Measurements from ENCODE around the gene NR1I2. TPM values are rescaled to one million over a fixed set of nuclear protein-coding genes. Genes with fewer than 3 reads are reported as not detected.

The NR1I2 gene
- total RNA-seq, 1 experiment from 2014 or later, result not detected

DNA sequence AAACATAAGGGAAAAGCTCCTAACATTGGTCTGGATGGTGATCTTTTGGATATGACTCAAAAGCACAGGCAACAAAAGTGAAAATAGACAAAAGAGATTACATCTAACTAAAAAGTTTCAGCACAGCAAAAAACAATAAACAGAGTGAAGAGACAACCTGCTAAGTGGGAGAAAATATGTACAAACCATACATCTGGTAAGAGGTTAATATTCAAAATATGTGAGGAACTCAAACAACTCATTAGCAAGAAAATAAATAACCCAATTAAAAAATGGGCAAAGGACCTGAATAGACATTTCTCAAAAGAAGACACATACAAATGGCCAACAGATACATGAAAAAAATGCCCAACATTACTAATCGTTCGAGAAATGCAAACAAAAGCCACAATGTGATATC, 19.0 kb upstream of the NR1I2 start:
- ChIA-PET POLR2A (interaction anchor here (1.0 kb wide), 1 partner anchor 8 kb away, joined by 3 read pairs; no protein-coding TSS in a partner anchor), CTCF (no interaction called here)
- Mint-ChIP-seq H3K27ac (ENCODE audit: low read depth, unreplicated experiment) (no peak overlapping the region), H3K4me1 (ENCODE audit: insufficient read depth, unreplicated experiment) (no peaks in the 10 kb centered on the region), H3K27me3 (ENCODE audit: insufficient read depth, unreplicated experiment) (peaks cover 67% of the 10 kb centered on the region), H3K36me3 (ENCODE audit: insufficient read depth, unreplicated experiment) (no peaks in the 10 kb centered on the region), H3K9me3 (ENCODE audit: unreplicated experiment) (no peaks in the 10 kb centered on the region), H3K4me3 (ENCODE audit: unreplicated experiment) (no peak overlapping the region)
- intact Hi-C loops (cut with micrococcal nuclease), result no loop called here
- TF ChIP-seq, protein P1, sequence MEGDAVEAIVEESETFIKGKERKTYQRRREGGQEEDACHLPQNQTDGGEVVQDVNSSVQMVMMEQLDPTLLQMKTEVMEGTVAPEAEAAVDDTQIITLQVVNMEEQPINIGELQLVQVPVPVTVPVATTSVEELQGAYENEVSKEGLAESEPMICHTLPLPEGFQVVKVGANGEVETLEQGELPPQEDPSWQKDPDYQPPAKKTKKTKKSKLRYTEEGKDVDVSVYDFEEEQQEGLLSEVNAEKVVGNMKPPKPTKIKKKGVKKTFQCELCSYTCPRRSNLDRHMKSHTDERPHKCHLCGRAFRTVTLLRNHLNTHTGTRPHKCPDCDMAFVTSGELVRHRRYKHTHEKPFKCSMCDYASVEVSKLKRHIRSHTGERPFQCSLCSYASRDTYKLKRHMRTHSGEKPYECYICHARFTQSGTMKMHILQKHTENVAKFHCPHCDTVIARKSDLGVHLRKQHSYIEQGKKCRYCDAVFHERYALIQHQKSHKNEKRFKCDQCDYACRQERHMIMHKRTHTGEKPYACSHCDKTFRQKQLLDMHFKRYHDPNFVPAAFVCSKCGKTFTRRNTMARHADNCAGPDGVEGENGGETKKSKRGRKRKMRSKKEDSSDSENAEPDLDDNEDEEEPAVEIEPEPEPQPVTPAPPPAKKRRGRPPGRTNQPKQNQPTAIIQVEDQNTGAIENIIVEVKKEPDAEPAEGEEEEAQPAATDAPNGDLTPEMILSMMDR (IDR thresholded peaks at IDR 0.05; ENCODE audit: unreplicated experiment), result no peak
- no peak for DNase-seq (ENCODE audit: unreplicated experiment)
- no TSS peak for BruUV-seq (replicated peaks)

DNA sequence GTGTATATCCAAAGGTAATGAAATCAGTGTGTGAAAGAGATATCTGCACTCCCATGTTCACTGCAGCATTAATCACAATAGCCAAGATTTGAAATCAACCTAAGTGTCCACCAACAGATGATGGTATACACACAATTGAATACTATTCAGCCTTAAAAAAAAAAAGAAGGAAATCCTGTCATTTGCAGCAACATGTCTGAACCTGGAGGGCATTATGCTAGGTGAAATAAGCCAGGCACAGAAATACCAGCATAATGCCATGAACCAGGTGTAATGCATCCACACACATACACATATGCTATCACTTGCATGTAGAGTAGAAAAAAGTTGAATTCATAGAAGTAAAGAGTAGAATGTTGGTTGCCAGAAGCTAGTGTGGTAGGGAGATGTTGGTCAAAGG, 18.4 kb upstream of the NR1I2 start:
- TF ChIP-seq, protein P1 (IDR thresholded peaks at IDR 0.05; ENCODE audit: unreplicated experiment), result no peak
- Mint-ChIP-seq H3K4me3 (ENCODE audit: unreplicated experiment) (no peak overlapping the region), H3K27me3 (ENCODE audit: insufficient read depth, unreplicated experiment) (peaks cover 67% of the 10 kb centered on the region), H3K36me3 (ENCODE audit: insufficient read depth, unreplicated experiment) (no peaks in the 10 kb centered on the region), H3K27ac (ENCODE audit: low read depth, unreplicated experiment) (no peak overlapping the region), H3K9me3 (ENCODE audit: unreplicated experiment) (no peaks in the 10 kb centered on the region), H3K4me1 (ENCODE audit: insufficient read depth, unreplicated experiment) (no peaks in the 10 kb centered on the region)
- no TSS peak for BruUV-seq (replicated peaks)
- intact Hi-C loops (cut with micrococcal nuclease), result no loop called here
- POLR2A ChIA-PET, result interaction anchor here (0.6 kb wide), 1 partner anchor 25 kb away, joined by 3 read pairs; no protein-coding TSS in a partner anchor
- no peak for DNase-seq (ENCODE audit: unreplicated experiment)
- CTCF ChIA-PET, result no interaction called here

GRCh38 chr3:119765239-119765638, 16.7 kb upstream of the NR1I2 start:
- CTCF ChIA-PET, result interaction anchor here (0.7 kb wide), 1 partner anchor 20 kb away, joined by 3 read pairs; no protein-coding TSS in a partner anchor
- Mint-ChIP-seq H3K27ac (ENCODE audit: low read depth, unreplicated experiment) (no peak overlapping the region), H3K4me1 (ENCODE audit: insufficient read depth, unreplicated experiment) (no peaks in the 10 kb centered on the region), H3K9me3 (ENCODE audit: unreplicated experiment) (no peaks in the 10 kb centered on the region), H3K4me3 (ENCODE audit: unreplicated experiment) (no peak overlapping the region), H3K36me3 (ENCODE audit: insufficient read depth, unreplicated experiment) (no peaks in the 10 kb centered on the region), H3K27me3 (ENCODE audit: insufficient read depth, unreplicated experiment) (peaks cover 60% of the 10 kb centered on the region)
- POLR2A ChIA-PET, result no interaction called here
- TF ChIP-seq, protein P1 (IDR thresholded peaks at IDR 0.05; ENCODE audit: unreplicated experiment), result no peak
- intact Hi-C loops (cut with micrococcal nuclease), result no loop called here
- BruUV-seq (replicated peaks), result no TSS peak
- no peak for DNase-seq (ENCODE audit: unreplicated experiment)

DNA sequence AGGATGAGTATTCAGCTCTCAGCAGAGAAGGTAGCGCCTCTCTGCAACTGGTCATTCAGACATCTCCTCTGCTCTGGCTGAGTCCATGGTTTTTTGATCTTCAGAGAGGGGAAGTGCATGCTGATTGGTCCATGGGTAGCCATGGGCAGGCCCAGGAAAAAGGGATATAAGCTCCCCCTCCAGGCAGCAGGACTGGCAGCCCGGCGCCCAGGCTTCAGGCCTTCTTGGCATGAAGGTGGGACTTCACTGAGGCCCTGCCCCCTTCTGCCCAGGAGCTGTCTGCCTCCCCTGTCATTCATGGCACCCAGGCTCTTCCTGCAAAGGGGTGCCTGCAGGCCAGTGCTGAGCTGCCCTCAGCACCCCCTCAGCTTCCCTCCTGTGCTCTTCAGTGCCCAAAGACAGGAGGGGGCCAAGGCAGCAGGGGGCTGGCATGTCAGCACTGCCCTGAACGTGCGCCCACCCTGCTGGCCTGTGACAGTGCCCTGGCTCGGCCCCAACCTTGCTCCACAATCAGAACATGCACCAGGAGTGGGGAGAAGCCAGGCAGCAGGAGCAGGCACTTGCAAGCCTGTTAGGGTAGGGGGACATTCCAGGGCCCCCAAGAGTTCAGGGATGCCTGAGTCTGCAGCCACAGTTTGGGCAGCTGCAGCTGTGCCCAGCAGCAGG, 13.8 kb upstream of the NR1I2 start:
- Mint-ChIP-seq H3K36me3 (ENCODE audit: insufficient read depth, unreplicated experiment) (no peaks in the 10 kb centered on the region), H3K4me3 (ENCODE audit: unreplicated experiment) (no peak overlapping the region), H3K9me3 (ENCODE audit: unreplicated experiment) (no peaks in the 10 kb centered on the region), H3K27me3 (ENCODE audit: insufficient read depth, unreplicated experiment) (peaks cover 32% of the 10 kb centered on the region), H3K4me1 (ENCODE audit: insufficient read depth, unreplicated experiment) (no peaks in the 10 kb centered on the region), H3K27ac (ENCODE audit: low read depth, unreplicated experiment) (no peak overlapping the region)
- ChIA-PET CTCF (no interaction called here), POLR2A (interaction anchor here (0.6 kb wide), 1 partner anchor 647 kb away, joined by 3 read pairs; no protein-coding TSS in a partner anchor)
- BruUV-seq (replicated peaks), result no TSS peak
- TF ChIP-seq, protein P1 (IDR thresholded peaks at IDR 0.05; ENCODE audit: unreplicated experiment), result no peak
- DNase-seq (ENCODE audit: unreplicated experiment), result no peak
- intact Hi-C loops (cut with micrococcal nuclease), result no loop called here

Measured in MCF 10A (cell line).